Measurements from ENCODE around the gene OTUD5.

GRCh38 chrX:48938721-48939425 lies 18.5 kb downstream of the OTUD5 start:
- no peak for TF ChIP-seq SUZ12 (IDR thresholded peaks at IDR 0.05; ENCODE audit: extremely low read depth, insufficient read depth, insufficient read length)
- no peak for TF ChIP-seq ZNF274 (IDR thresholded peaks at IDR 0.05; ENCODE audit: low read depth, low read length)
- no peak for TF ChIP-seq YY1 (IDR thresholded peaks at IDR 0.05; ENCODE audit: insufficient read depth, insufficient read length)

Measured in NT2/D1 (cell line).